HepG2 (cell line): Measurements from ENCODE around the gene PDPK1. TPM values are rescaled to one million over a fixed set of nuclear protein-coding genes. Genes with fewer than 3 reads are reported as not detected.

Experiments used
- ARNT ChIP-seq: fragments of 450-650 bp; IDR thresholded peaks from 2 replicates; pipeline ENCODE4 v1.6.1; 2017
- CENPX ChIP-seq: sonication (generic); formaldehyde crosslinking; IDR thresholded peaks from 2 replicates; pipeline ENCODE4 v1.9.0; 2021; ENCODE audit warnings: mild to moderate bottlenecking, missing genetic modification reagents, moderate library complexity
- CREBL2 ChIP-seq: sonication (generic); formaldehyde crosslinking; IDR thresholded peaks from 2 replicates; pipeline ENCODE4 v1.8.1; 2023; ENCODE audit warnings: missing genetic modification reagents, mild to moderate bottlenecking, borderline replicate concordance
- HNF4G ChIP-seq, 2 experiments: sonication (generic) in 1 of 2; formaldehyde crosslinking in 1 of 2; IDR thresholded peaks; 2 replicates each; pipeline versions ENCODE4 v1.4.0 to v1.6.1; 2011 to 2020; ENCODE audit warnings: borderline replicate concordance in 2 of 2, low read depth in 2 of 2, mild to moderate bottlenecking in 2 of 2, low read length in 1 of 2, missing genetic modification reagents in 1 of 2, moderate library complexity in 1 of 2
- KDM2A ChIP-seq: sonication (generic); formaldehyde crosslinking; IDR thresholded peaks from 2 replicates; pipeline ENCODE4 v1.4.0; 2020; ENCODE audit warnings: low read depth, missing genetic modification reagents, borderline replicate concordance
- KMT2A ChIP-seq: sonication (generic); formaldehyde crosslinking; IDR thresholded peaks from 2 replicates; pipeline ENCODE4 v1.4.0; 2020; ENCODE audit warnings: missing genetic modification reagents
- MBNL3 ChIP-seq: fragments of 250-450 bp; sonication (Bioruptor Pico); conservative IDR thresholded peaks from 2 replicates; pipeline ENCODE4 v1.8.0; 2022; ENCODE audit warnings: mild to moderate bottlenecking, inconsistent platforms
- MEIS2 ChIP-seq: sonication (generic); formaldehyde crosslinking; IDR thresholded peaks from 2 replicates; pipeline ENCODE4 v1.9.0; 2021; ENCODE audit warnings: mild to moderate bottlenecking, missing genetic modification reagents
- NFYB ChIP-seq: sonication (generic); formaldehyde crosslinking; IDR thresholded peaks from 2 replicates; pipeline ENCODE4 v1.4.0; 2020; ENCODE audit warnings: missing genetic modification reagents
- POLR2A ChIP-seq, 2 experiments: IDR thresholded peaks; 2 replicates each; pipeline ENCODE4 v1.6.1; 2011; ENCODE audit warnings: low read depth in 2 of 2, low read length in 2 of 2, mild to moderate bottlenecking in 1 of 2, moderate library complexity in 1 of 2; ENCODE audit not compliant: insufficient read depth in 1 of 2
- PRDM10 ChIP-seq: sonication (generic); formaldehyde crosslinking; IDR thresholded peaks from 2 replicates; pipeline ENCODE4 v1.4.0; 2020; ENCODE audit warnings: low read depth, missing genetic modification reagents
- REL ChIP-seq: sonication (generic); formaldehyde crosslinking; conservative IDR thresholded peaks from 2 replicates; pipeline ENCODE4 v1.8.0; 2022; ENCODE audit warnings: mild to moderate bottlenecking, missing genetic modification reagents, moderate library complexity
- RXRA ChIP-seq: sonication (generic); formaldehyde crosslinking; IDR thresholded peaks from 2 replicates; pipeline ENCODE4 v1.5.1; 2020; ENCODE audit warnings: missing genetic modification reagents
- SALL2 ChIP-seq: sonication (generic); formaldehyde crosslinking; IDR thresholded peaks from 2 replicates; pipeline ENCODE4 v1.8.1; 2023; ENCODE audit warnings: mild to moderate bottlenecking, missing genetic modification reagents, inconsistent platforms
- SCMH1 ChIP-seq: sonication (generic); formaldehyde crosslinking; IDR thresholded peaks from 2 replicates; pipeline ENCODE4 v1.9.0; 2021; ENCODE audit warnings: missing genetic modification reagents, mild to moderate bottlenecking, borderline replicate concordance
- TBP ChIP-seq: sonication (generic); formaldehyde crosslinking; IDR thresholded peaks from 2 replicates; pipeline ENCODE4 v1.5.0; 2020; ENCODE audit warnings: missing genetic modification reagents
- TEAD3 ChIP-seq: optimal IDR thresholded peaks from 2 replicates; pipeline ENCODE3; 2016; ENCODE audit warnings: borderline replicate concordance
- THAP7 ChIP-seq: sonication (generic); formaldehyde crosslinking; IDR thresholded peaks from 2 replicates; pipeline ENCODE4 v1.8.1; 2023; ENCODE audit warnings: mild to moderate bottlenecking, missing genetic modification reagents
- TOPORS ChIP-seq: sonication (generic); formaldehyde crosslinking; IDR thresholded peaks from 2 replicates; pipeline ENCODE4 v1.8.0; 2023; ENCODE audit warnings: mild to moderate bottlenecking, missing genetic modification reagents
- ZFP36 ChIP-seq: fragments of 150-350 bp; IDR thresholded peaks from 2 replicates; pipeline ENCODE4 v1.6.1; 2018; ENCODE audit warnings: borderline replicate concordance, low read length, low read depth; ENCODE audit not compliant: partially characterized antibody
- ZFX ChIP-seq: sonication (generic); formaldehyde crosslinking; IDR thresholded peaks from 2 replicates; pipeline ENCODE4 v1.4.0; 2020; ENCODE audit warnings: mild to moderate bottlenecking, low read depth, missing genetic modification reagents, moderate library complexity
- ZFY ChIP-seq: sonication (generic); formaldehyde crosslinking; IDR thresholded peaks from 2 replicates; pipeline ENCODE4 v1.4.0; 2020; ENCODE audit warnings: missing genetic modification reagents
- ZMYM3 ChIP-seq: sonication (generic); formaldehyde crosslinking; IDR thresholded peaks from 2 replicates; pipeline ENCODE4 v1.5.1; 2020; ENCODE audit warnings: mild to moderate bottlenecking, missing genetic modification reagents
- ZNF225 ChIP-seq: sonication (generic); formaldehyde crosslinking; IDR thresholded peaks from 2 replicates; pipeline ENCODE4 v1.4.0; 2020; ENCODE audit warnings: mild to moderate bottlenecking, missing genetic modification reagents
- ZNF441 ChIP-seq: sonication (generic); formaldehyde crosslinking; IDR thresholded peaks from 2 replicates; pipeline ENCODE4 v1.7.0; 2021; ENCODE audit warnings: missing genetic modification reagents, borderline replicate concordance
- ZNF703 ChIP-seq: sonication (generic); formaldehyde crosslinking; IDR thresholded peaks from 2 replicates; pipeline ENCODE4 v1.5.1; 2020; ENCODE audit warnings: missing genetic modification reagents, mild to moderate bottlenecking, moderate library complexity, borderline replicate concordance
- ZNF746 ChIP-seq: sonication (generic); formaldehyde crosslinking; IDR thresholded peaks from 2 replicates; pipeline ENCODE4 v1.8.0; 2022; ENCODE audit warnings: mild to moderate bottlenecking, missing genetic modification reagents
- polyA plus RNA-seq, 8 experiments: library from polyadenylated mRNA; depleted of rRNA in 3 of 8; stranded (reverse) in 7 of 8; unstranded in 1 of 8; fragments of >200 nt; fragmentation: Illumina TruSeq in 4 of 8; extraction: Trizol in 4 of 8; gene quantifications; 2 replicates each; pipeline versions ENCODE4 v1.2.1 to v1.2.3, GENCODE V29; 2011 to 2016; ENCODE audit warnings: low read depth in 4 of 8, missing spikeins in 1 of 8, mixed read lengths in 1 of 8; ENCODE audit not compliant: insufficient read depth in 1 of 8
- total RNA-seq, 5 experiments: library from RNA; depleted of rRNA; stranded (reverse); fragments of >200 nt; fragmentation: Illumina TruSeq; extraction: Trizol; gene quantifications; 2 replicates each; pipeline ENCODE4 v1.2.3, GENCODE V29; 2016; ENCODE audit warnings: low read depth in 1 of 5

PDPK1 gene
- total and polyA plus RNA-seq, 2 of the 13 experiments (the other 11 are each of a cell fraction or from before 2014, with no cell fraction given), result 59.6 to 129 TPM

GRCh38 chr16:2537451-2538379 is at the start of gene PDPK1 (continued):
- TF ChIP-seq TBP (CRISPR knock-in tag) (no peak), NFYB (CRISPR knock-in tag) (peak; percentile 66), MEIS2 (CRISPR knock-in tag) (peak; percentile 48; the same call in 1 of the 2 replicates), SALL2 (CRISPR knock-in tag) (no peak), KMT2A (CRISPR knock-in tag) (no peak), ZNF703 (CRISPR knock-in tag) (no peak), TOPORS (CRISPR knock-in tag) (no peak), KDM2A (CRISPR knock-in tag) (peak; percentile 47; the same call in 1 of the 2 replicates), RXRA (CRISPR knock-in tag) (no peak), TEAD3 (CRISPR knock-in tag) (no peak), ZFY (CRISPR knock-in tag) (peak; percentile 33; the same call in 1 of the 2 replicates), ZNF441 (CRISPR knock-in tag) (no peak), ARNT (no peak), REL (CRISPR knock-in tag) (no peak), ZFX (CRISPR knock-in tag) (no peak), PRDM10 (CRISPR knock-in tag) (no peak), MBNL3 (no peak), THAP7 (CRISPR knock-in tag) (no peak), CENPX (no peak), HNF4G (IDR thresholded peaks at IDR 0.05; ENCODE audit: borderline replicate concordance, low read depth, low read length) (no peak), HNF4G (CRISPR knock-in tag; IDR thresholded peaks at IDR 0.05; ENCODE audit: borderline replicate concordance, low read depth) (no peak), ZNF746 (no peak), ZFP36 (no peak), POLR2A (IDR thresholded peaks at IDR 0.05; ENCODE audit: insufficient read depth in 1 of 2, low read depth in 2 of 2, low read length in 2 of 2) (peak; percentile 34 to 73; a peak in 3 of 4 replicates), SCMH1 (CRISPR knock-in tag) (no peak), ZMYM3 (CRISPR knock-in tag) (peak; percentile 49; the same call in 1 of the 2 replicates), ZNF225 (no peak), CREBL2 (no peak)
